Measurements from ENCODE around the gene TCP11.

TCP11 gene

DNA sequence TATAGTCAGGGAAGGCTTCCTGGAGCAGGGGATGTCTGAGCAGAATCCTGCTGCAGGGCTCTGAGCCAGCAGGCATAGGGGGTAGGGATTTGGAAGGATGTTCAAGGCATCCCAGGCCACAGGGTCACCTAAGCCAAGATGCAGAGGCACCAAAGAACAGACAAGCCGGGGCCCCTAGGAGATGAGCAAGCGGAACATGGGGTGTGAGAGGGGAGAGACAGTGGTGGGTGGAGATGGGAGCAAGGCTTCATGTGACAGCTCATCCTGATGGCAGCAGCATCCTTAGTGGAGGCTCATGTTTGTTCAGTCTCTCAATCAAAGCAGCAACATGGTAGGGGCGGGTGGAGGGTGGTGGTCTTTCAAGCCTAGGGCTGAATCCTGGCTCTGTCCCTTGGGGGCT is 29.8 kb upstream of the TCP11 start:
- DNase-seq, result no peak

DNA sequence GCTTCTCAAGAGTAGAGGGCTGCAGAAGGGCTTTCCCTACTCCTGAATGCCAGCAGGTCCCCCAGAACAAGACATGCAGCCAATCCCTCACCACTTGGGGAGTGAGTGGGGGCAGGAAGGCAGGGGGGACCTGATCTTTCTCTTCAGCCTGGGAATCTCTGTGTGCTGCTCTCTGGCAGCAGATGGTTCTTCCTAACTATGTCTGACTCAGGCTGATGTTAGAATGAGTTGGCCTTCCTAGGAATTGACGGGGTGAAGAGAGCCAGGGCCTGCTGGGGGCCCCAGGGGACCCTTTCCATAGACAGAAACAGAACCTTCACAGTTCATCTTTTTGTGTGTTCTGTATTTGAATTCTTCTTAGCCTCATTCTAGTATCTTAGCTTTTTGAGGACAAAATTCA is 29.0 kb upstream of the TCP11 start:
- DNase-seq, result no peak

DNA sequence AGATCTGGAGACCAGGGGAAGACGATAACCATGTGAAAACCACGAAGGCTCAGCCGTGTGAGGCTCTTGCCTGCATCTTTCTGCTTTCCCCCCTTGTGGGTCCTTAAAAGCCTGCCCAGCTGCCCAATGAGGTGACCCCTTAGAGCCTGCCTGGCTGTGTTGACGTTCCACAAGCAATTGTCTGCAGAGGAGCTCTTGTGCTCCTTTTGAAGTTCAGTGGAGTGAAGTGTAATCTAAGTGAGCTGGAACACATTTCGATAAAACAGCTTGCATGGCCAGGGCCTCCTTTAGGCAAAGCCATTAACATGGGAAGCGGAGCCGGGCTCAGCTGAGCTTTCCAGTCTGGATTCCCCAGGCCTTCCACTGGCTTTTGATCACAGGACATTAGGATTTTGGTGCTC is 27.3 kb upstream of the TCP11 start:
- no peak for DNase-seq

DNA sequence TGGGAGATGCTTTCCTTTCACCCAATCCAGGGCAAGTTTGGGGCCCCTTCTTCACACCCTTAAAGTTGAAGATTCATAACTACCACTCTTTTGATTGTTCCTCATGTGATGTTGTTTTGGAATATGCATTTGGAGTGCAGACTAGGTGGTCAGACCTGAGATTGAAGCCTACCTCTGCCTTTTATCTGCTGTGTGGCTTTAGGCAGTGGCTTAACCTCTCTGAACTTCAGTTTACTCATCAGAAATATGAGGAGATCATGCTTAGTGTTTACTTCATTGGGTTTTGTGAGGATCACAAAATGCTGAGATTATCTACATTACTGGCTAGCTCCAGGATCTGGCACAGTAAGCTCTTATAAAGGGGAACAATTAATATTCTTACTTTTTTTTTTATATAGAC is 26.4 kb upstream of the TCP11 start:
- no peak for DNase-seq

DNA sequence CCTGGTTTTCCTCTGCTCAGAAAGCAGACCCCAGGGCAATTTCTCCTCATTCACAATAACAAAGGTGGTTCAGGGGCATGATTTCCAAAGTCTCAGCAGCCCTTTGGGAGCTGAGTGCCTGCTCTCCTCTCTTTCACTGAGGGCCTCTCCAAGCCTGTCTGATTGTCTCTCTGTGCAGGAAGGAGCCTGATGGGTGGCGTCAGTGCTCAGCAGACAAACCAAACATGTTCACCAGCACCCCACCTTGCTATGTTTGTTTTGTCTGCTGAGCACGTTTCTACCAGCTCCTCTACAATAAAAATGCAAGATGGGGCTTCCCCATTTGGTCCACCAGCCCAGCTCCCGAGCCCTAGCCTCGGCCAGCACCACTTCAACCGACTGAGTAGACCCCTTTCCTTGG is 25.4 kb upstream of the TCP11 start:
- DNase-seq, result no peak

DNA sequence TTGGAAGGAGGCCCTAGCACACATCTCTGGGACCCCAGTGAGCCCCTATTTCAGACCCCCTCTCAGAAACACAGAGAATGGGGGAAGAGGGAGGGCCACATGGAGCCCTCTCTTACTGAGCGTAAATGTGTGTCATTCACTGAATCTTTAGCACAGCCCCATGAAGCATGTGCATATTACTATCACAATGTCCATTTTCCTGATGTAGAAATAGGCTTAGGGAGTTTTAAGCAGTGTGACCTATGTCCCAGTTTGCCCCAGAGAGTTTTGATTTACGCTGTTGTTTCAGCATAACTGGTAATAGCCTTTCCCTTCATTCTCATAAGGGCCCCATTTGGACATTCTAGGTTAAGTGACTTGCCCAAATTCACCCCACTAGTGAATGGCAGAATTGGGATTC is 25.0 kb upstream of the TCP11 start:
- DNase-seq, result no peak

DNA sequence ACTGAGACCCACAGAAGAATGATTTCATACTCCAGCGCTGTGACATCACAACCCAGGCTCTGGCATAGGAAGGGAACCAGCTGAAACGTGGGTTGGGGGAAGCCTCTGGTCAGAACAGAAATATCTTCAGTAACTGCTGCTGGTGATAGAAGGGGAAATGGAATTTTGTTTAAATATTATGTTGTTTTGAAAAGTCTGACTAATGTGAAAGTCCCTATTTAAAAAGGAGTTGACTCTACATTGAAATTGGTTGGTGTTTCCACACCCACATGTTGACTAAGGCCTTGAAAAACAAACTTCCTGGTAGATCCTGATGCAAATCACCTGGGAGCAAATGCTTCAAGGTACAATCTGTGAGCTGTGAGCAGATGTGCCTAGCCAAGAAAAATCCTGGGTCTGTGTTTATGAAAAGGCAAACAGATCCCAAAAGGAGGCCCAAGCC is 24.5 kb upstream of the TCP11 start:
- no peak for DNase-seq

DNA sequence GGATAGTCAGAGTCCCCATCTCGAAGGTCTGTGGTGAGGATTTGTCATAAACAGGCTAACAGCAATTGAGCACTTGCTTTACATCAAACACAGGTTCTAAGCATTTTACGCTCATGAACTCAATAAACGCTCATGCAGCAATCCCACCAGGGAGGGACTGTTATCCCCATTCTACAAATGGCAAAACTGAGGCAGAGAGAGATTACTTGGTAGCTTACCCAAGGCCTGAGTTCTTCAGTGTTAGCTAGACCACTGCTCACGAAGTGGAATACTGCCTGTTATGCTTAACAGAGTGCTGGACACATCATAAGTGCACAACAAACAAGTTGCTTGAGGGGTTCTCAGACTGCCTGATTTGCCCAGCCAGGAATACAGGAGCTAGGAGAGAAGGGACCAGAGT is 23.7 kb upstream of the TCP11 start:
- DNase-seq, result no peak

DNA sequence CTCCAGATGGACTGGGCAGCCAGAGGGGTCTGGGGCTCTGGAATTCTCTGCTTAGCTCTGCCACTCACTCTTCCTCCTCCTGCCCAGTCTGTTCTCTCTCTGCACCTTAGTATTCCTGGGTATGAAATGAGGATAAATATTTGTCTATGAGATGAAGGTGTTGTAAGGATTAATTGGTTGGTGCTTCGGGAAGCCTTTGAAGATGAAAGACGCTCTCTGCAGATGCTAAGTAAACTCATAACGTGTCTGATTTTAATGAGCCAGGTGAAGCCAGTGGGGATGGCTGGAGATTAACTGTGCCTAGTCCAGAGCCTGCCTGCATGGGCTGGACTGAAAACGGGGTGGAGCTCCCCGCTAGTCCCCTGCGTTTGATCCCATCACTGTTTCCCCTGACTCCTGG is 23.1 kb upstream of the TCP11 start:
- no peak for DNase-seq

DNA sequence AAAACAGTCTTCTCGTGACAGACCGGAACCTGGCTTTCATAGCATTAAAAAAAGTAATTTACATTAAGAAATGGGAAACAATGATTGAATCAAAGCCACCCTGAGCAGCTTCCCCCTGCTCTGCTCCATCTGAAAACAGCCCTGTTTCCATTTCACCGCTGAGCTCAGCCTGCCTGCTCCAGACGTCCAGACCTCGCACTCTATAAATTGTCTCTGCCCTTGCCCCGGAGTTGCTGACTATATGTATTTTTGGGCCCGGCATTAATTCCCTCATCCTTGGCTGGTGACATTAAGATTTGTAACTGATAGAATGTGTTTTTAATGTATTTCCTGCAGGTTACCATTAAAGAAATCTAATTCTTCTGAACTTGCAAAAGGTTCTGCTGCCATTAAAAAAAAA is 22.7 kb upstream of the TCP11 start:
- DNase-seq, result no peak

DNA sequence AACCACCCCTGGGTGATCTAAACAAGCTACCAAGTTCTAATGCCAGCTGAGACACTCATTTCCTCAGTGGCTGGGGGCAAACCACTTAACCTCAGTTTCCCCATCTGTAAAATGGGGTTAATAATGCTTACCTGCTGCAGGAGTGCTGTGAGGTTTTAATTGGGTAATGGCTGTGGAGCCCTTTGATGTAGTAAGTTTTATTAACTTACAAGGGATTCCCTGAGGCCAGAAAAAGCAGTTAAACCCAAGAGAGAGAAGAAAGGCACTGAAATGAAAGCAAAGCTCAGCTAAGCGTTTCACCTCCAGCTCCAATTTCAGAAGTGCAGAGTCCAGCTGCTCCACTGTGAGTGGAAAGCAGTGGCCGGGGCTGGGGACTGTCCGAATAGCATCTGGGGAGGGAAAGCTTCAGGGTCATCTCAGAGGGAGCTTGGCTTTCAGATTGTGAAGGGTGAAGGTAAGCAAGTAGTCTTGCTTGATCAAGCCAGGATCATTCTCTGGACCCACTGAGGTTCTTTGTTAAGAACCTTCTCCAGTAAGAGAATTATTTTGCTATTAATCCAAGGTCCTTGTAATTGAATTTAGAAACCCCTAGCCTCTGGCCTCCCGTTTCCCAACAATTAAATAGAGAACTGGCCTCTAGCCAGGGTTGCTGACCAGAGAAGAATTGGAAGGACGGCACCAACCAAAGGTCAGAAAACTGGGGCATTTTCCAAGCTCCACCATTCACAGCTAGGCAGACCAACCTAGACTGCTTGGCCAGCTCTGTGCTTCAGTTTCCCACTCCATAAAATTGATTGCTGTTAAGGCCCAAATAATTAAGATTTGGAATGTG is 20.9 kb upstream of the TCP11 start:
- DNase-seq, result no peak

DNA sequence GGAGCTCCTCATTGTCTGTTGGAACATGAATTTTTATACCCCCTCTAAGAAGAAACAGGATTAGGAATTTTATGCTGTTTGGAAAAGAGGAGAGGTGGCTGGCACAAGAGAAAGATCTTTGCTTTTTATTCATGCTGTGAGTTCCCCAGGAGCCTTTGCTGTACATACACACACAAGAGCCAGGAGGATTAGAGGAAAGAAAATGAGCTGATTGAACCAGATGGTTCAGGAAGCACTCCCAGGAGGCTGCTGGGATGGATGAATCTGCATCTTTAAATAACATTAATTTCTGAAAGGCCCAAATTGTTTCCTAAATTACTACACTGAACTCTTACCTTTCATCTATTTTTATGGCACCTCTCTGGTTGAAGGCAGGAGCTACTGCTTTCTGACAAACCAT is 20.1 kb upstream of the TCP11 start:
- DNase-seq, result no peak

DNA sequence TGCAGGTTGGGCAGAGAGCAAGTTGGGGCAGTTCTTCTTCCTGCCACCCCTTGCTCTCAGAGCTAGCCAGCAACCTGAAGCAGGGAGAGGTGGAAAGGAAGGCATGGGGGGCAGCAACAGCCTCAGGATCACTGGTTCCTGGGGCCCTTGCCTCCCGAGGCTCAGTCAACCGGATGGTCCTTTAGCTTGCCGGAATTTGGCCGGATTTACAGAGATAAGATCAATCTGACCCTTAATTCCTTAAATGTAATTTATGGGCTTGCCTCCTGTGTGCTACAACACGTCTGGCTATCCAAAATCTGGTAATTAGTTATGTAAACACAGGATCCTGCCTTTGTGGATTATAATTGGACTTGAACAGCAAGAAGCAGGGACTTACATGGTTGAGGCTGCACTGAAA is 19.5 kb upstream of the TCP11 start:
- no peak for DNase-seq

DNA sequence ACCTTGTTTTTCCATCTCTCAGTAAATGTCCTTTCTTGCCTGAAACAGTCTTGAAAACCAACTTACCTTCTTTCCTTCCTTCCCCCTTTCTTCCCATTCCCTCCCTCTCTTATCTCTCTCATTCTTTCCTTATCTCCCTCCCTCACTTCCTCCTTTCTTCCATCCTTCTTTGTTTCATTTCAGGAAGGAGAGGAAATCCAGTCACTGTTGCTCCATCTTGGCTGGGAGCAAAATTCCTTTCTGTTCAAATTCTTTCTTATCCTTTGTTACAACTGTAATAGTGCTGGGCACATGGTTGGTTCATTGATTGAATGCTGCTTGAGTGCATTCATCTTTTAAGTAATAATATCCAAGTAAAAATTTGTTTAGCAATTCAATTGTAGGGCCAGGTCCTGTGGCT is 17.4 kb upstream of the TCP11 start:
- no peak for DNase-seq

DNA sequence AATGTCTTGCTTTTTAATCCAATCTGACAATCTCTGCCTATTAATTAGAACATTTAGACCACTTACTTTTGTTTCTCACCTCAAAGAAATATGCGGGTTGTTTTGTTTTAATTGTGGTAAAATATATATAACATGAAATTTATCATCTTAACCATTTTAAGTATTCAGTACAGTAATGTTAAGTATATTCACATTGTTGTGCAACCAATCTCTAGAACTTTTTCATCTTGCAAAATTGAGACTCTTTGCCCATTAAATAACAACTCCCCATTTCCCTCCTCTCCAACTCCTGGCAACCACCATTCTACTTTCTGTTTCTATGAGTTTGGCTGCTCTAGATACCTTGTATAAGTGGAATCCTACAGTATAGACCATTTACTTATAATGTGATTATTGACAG is 13.8 kb upstream of the TCP11 start:
- no peak for DNase-seq

DNA sequence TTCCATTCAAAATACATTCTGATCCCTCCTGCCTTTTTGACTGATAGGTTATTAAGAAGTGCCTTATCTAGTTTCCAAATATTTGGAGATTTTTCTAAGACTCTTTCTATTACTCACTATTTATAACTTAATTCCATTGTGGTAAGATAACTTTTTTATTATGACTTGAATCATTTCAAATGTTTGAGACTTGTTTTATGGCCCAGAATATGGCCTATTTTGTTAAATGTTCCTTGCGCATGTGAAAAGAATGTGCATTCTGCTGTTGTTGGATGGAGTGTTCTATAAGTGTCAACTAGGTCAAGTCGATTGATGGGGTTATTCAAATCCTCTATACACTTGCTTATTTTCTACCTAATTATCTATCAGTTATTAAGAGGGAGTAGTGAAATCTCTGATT is 13.1 kb upstream of the TCP11 start:
- DNase-seq, result no peak

DNA sequence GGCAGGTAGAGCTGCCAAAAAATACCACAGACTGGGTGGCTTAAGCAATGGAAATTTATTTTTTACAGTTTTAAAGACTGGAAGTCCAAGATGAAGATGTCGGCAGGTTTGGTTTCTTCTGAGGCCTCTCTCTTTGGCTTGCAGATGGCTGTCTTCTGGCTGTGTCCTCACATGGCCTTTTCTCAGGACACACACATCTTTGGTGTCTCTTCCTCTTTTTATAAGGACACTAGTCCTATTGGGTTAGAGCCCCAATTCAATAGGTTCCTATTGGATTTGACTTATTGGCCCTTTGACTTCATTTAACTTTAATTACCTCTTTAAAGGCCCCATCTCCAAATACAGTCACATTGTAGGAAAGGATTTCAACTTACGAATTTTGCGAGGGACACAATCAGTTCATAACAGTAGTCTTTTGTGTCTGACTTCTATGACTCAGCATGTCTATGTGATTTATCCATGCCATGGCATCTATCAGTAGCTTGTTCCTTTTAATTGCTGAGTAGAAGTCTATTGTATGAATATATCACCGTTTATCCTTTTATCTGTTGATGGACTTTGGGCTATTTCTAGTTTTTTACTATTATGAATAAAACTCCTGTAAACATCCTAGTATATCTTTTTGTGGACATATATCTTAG is 11.0 kb upstream of the TCP11 start:
- DNase-seq, result no peak

DNA sequence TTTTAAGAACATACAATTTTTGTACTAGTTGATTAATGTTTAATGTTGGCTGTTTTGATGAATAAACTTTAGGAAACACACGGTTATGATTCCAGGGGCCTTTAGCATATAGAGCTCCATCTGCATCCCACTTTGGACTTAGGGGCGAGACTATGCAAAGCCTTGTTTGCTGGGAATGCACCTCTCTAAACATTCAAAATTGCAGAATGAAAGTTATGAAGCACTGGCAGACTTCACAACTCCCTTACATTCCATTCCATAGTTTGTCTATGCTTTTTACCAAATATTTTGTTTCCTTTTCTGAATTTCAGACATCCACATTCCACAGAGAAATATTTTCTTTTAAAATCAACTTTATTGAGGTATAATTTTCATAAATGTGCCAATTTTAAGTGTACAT is 10.3 kb upstream of the TCP11 start:
- DNase-seq, result no peak

DNA sequence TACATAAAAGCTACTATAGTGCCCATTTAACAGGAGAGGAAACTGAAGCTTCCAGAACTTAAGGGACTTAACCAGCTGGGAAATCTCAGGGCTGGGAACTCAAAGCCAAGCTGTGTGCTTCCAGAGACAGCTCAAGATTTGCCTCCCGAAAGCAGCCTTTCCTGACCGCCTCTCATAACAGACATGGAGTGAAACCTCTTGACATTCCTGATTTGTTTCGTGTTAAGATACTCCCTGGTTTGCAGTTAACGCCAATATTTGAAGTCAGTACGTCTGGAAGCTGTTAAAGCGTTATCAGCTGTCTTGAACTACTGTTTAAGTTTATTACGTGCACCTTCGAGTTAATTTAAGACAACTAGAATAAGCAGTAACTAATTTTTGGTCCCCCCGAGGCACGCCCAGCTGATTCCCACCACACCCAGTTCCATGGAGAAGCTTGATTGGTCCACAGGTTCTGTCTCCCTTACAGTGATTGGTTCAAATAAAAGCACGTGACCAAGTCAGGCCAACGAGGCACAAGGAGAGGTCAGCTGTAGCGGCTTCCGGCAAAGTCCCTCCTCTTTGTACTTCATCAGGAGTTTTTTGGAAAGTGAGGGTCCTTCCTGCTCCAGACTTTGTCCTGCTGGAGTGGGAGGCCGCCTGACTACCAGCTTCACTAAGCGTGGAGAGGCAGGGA is 8.9 kb upstream of the TCP11 start:
- DNase-seq, result no peak

DNA sequence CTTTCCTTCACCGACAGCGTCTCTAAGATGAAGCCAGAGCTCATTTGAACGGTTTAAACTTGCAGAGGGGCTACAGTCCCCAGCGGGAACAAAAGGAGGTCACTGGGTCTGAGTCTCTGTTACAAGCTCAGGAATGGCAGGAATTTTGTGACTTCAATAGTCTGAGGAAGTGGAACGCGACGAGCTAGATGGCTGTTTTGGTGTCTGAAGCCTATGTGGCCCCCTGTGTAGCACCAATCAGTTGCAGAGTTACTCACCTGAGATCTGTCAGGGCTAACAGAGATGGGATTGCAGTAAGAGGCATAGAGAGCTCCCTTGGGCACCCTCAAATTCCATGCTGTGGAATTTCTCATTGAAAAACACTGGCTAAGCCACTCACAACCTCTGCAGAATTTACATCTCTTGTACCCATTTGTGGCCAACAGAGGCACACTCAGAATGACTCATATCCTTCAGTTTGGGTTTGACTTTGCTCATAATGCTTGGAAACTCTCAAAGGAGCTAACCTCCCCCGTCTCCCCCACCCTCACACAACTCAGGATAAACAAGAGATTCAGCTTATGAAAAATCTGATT is 7.1 kb upstream of the TCP11 start:
- no peak for DNase-seq

DNA sequence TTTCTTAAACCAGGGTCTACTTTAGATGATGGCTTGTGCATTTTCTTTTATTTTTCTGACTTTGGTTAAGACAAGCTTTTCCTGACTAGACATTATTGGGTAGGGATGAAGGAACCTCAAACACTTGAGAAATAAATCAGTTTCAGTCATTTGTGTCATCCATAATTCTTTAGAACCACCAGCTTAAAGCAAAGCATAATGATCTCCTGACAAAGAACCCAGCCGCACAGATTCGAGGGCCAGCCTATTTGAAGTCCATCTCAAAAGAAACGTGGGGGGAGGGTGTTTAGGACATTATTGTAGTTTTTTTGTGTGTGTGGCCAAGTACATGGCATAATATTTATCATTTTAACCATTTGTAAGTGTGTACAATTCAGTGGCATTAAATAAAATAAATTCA is 6.3 kb upstream of the TCP11 start:
- DNase-seq, result no peak

DNA sequence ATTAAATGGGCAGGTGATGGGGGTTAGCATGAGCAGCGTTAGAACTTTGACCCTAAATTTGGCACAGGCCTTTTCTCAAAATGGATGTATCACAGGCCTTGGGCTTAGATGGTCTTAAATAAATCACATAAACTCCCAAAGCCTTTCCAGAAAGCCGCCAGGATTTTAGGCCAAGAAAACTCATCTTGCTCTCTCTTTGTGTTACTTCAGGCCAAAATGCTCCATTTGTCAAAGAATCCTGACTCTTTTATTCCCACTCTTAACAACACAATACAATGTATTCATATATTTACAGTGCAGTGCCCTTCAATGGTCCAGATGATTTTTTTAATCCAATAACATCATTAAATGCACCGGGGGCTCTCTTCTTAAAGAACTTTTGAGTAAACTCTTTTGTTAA is 5.9 kb upstream of the TCP11 start:
- DNase-seq, result no peak

DNA sequence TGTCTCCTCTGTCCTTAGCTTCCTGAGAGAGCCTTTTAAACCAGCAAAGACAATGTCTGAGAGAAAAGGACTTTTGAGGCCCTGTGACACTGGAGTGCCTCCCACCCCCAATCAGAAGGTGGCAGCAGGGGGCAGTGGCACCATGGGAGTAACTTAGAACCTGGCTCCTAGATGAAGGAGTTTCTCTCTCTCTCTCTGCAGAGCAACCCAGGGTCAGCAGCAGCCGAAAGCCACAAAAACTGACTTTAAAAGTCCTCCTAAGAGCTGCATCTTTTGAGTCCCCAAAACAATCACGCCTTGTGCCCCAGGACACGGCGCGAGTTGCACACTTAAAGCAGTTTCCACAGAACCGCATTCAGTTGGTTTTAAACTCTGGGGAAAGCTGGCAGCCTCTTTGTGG is 5.3 kb upstream of the TCP11 start:
- DNase-seq, result no peak

DNA sequence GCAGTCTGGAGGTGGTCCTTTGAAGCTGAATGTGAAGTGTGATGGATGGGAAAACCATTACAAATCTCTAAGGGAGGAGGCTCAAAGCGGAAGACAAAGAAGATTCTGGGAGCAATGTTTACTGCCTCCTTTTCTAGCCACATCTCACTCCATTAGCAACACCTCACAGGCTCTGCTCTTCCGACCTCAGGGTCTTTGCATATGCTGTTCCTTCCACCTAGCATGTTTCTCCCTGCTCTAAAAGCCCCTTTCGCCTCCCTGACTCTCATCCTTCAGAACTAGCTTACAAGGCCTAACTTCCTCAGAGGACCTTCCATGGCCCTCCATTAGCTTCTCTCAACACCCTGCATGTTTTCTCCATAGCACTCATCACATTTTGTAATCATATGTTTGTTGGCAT is 4.6 kb upstream of the TCP11 start:
- no peak for DNase-seq
